HG03354 (cell line): Measurements from ENCODE around the gene SINHCAF.

Experiments used
- ATAC-seq: cut with Tn5 transposase; IDR thresholded peaks from one replicate; pipeline ENCODE4 v1.9.1; 2021; ENCODE audit warnings: mild to moderate bottlenecking; ENCODE audit not compliant: unreplicated experiment, poor library complexity, severe bottlenecking

The SINHCAF gene

GRCh38 chr12:31238333-31238732 is 87.6 kb downstream of the SINHCAF start:
- peak; percentile 37 for ATAC-seq

- ATAC-seq = no peak
Observed at GRCh38 chr12:31236998-31237637, 88.8 kb downstream of the SINHCAF start.

GRCh38 chr12:31235868-31236395 is 90.0 kb downstream of the SINHCAF start:
- ATAC-seq = no peak

GRCh38 chr12:31234955-31235867 is 90.7 kb downstream of the SINHCAF start:
- no peak for ATAC-seq

GRCh38 chr12:31234053-31234840 is 91.7 kb downstream of the SINHCAF start:
- ATAC-seq = no peak

GRCh38 chr12:31233061-31233730 is 92.8 kb downstream of the SINHCAF start:
- ATAC-seq = no peak

GRCh38 chr12:31232361-31232965 is 93.5 kb downstream of the SINHCAF start:
- no peak for ATAC-seq

GRCh38 chr12:31231611-31232360 is 94.2 kb downstream of the SINHCAF start:
- ATAC-seq = no peak
